Body of pancreas (tissue), 4 donors: ENCODE data around the gene SCFD2. TPM values are rescaled to one million over a fixed set of nuclear protein-coding genes. Genes with fewer than 3 reads are reported as not detected.

Experiments used
- ATAC-seq: fragments of 150-250 bp; one replicate; pipeline ENCODE4 v1.9.1; 2016
- DNase-seq, 4 donors: peaks; one replicate each; pipeline ENCODE4 v3.0.0-alpha.2; 2019
- H3K27ac ChIP-seq, 4 donors: fragments of 200-600 bp; sonication (generic); 1 replicate in 3 of 4; 2 replicates in 1 of 4; pipeline versions ENCODE4 v1.5.1 to v1.6.1; 2016 to 2019; ENCODE audit warnings: mild to moderate bottlenecking in 1 of 4, mixed read lengths in 1 of 4, moderate library complexity in 1 of 4
- H3K27me3 ChIP-seq, 2 donors: fragments of 200-600 bp; sonication (generic); one replicate each; pipeline ENCODE4 v1.6.0; 2016; ENCODE audit warnings: mild to moderate bottlenecking in 1 of 2
- H3K36me3 ChIP-seq, 2 donors: fragments of 200-600 bp; sonication (generic); replicated peaks in 1 of 2; 2 replicates each; pipeline ENCODE4 v1.5.1; 2016; ENCODE audit warnings: low read depth in 2 of 2; ENCODE audit not compliant: insufficient read depth in 1 of 2
- H3K4me1 ChIP-seq: fragments of 200-600 bp; sonication (generic); one replicate; pipeline ENCODE4 v1.6.0; 2016
- H3K4me3 ChIP-seq, 2 donors: fragments of 200-600 bp; sonication (generic); 1 replicate in 1 of 2; 2 replicates in 1 of 2; pipeline ENCODE4 v1.5.1; 2016 to 2019
- H3K9me3 ChIP-seq, 3 donors: fragments of 200-600 bp; sonication (generic); 1 replicate in 2 of 3; 2 replicates in 1 of 3; pipeline ENCODE4 v1.5.1; 2016
- CTCF ChIP-seq, 7 experiments: fragments of 450-650 bp in 4 of 7; fragments of 200-600 bp in 3 of 7; sonication (generic) in 3 of 7; IDR thresholded peaks; one replicate each; pipeline ENCODE4 v1.5.1; 2016 to 2019; ENCODE audit warnings: antibody characterized with exemption in 7 of 7
- POLR2A ChIP-seq, 3 donors: fragments of 450-650 bp; IDR thresholded peaks; one replicate each; pipeline ENCODE4 v1.6.1; 2016; ENCODE audit warnings: antibody characterized with exemption in 3 of 3, mild to moderate bottlenecking in 2 of 3
- whole genome bisulfite sequencing, 2 donors: methylation state at CpG; one replicate each; pipeline ENCODE4 v1.1.5; 2017; 5-methylcytosine and 5-hydroxymethylcytosine counted together
- intact Hi-C: fragments of 100-400 bp; cut with DNase I; formaldehyde crosslinking; loops from one replicate; pipeline ENCODE4 v1.15.1; 2023
- total RNA-seq, 2 donors: library from RNA; depleted of rRNA; stranded (reverse); fragments of >200 nt; gene quantifications; one replicate each; pipeline ENCODE4 v1.1.0, GENCODE V29; 2016

Gene SCFD2
- total RNA-seq, 2 donors from 2014 or later: 17.9 to 53.7 TPM

DNA sequence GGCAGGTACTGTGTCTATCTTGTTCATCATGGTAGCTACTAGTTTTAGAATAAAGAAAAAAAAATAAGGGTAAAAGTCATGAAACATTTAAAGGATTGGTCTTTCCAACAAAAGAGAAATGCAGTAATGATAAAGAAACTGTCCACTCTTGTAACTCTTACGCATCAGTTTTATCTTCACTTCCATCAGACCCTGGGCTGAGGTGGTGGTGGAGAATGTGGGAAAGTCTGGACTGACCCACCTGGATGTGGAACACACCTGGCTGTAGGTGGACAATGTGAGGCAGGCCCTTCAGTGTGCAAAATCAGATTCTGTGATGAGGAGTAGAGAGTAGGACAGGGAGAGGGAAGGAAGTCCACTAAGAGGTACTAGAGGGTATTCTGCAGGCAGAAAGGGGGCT lies 375.2 kb downstream of the SCFD2 start:
- WGBS, 2 donors: 97 to 100% methylated on average over 1 of the region's 1 CpG
- Histone ChIP-seq H3K4me3 (no peak overlapping the region), H3K9me3 (no peaks in the 10 kb centered on the region), H3K27ac (no peak overlapping the region), H3K36me3 (no peaks in the 10 kb centered on the region), H3K27me3 (no peaks in the 10 kb centered on the region), H3K4me1 (peaks cover 22% of the 10 kb centered on the region)
- intact Hi-C loops: no loop called here
- DNase-seq (no peak), ATAC-seq (no peak)
- TF ChIP-seq CTCF (IDR thresholded peaks at IDR 0.05) (no peak), POLR2A (IDR thresholded peaks at IDR 0.05) (no peak)

DNA sequence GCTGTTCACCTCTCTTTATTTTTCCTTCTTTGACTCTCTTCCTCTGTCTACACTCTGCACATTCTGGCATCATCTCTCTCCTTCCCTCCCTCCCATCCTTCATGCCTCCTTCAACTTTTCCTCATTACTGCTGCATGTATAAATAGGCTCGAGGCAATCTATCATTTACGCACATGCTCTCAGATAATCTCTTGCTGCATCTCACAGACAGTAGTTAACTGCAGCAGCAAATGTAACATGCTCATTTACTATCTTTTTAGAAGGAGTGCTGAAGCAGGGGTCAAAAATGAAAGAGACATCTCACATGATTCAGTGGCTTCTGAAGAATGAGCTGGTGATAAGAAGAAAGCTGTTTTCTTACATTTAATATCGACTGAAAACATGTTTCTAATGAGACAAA lies 376.0 kb downstream of the SCFD2 start:
- H3K4me1 ChIP-seq: peaks cover 15% of the 10 kb centered on the region
- no peaks in the 10 kb centered on the region for H3K9me3 ChIP-seq
- no peak overlapping the region for H3K27ac ChIP-seq
- ATAC-seq: no peak
- no peak overlapping the region for H3K4me3 ChIP-seq
- TF ChIP-seq POLR2A (IDR thresholded peaks at IDR 0.05) (no peak), CTCF (IDR thresholded peaks at IDR 0.05) (no peak)
- H3K36me3 ChIP-seq: no peaks in the 10 kb centered on the region
- DNase-seq: no peak
- no peaks in the 10 kb centered on the region for H3K27me3 ChIP-seq
- WGBS, 2 donors: 65 to 69% methylated on average over 3 of the region's 3 CpGs
- intact Hi-C loops: loop anchor here (10.0 kb wide), 1 partner anchor 615 kb away; no protein-coding TSS in a partner anchor

DNA sequence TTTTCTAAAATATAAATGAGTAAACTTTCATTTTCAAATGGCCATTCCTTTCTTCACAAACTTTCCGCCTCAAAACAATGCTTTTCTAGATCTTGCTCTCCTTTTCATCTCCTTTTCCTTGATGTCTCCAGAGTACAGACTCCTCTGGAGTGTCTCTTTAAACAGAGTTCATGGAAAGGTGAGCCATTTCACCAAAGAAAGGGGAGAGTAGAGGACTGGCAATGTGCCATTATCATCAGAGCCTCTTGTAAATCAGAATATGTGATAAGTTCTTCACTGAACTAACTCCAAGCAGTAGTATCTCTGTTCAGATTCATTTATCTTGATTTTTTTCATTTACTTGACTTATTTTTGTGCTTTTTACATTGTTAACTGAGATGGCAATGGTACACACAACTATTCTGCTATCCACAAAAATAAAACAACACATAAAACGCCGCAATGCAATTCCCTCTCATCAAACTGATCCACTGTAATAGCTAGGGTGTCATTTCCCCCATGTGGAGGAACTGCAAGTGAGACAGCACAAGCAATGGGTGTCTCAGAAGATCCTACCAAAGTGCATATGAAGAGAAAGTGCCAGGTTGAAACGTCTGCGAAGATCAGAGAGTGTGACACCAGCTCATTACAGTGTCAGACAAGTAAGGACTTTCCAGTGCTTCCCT lies 378.3 kb downstream of the SCFD2 start:
- no peak for TF ChIP-seq POLR2A (IDR thresholded peaks at IDR 0.05)
- TF ChIP-seq CTCF (IDR thresholded peaks at IDR 0.05): no peak
- Histone ChIP-seq H3K4me1 (peaks cover 21% of the 10 kb centered on the region), H3K27ac (no peak overlapping the region), H3K4me3 (no peak overlapping the region), H3K27me3 (no peaks in the 10 kb centered on the region), H3K9me3 (no peaks in the 10 kb centered on the region), H3K36me3 (no peaks in the 10 kb centered on the region)
- WGBS, 2 donors: 82 to 84% methylated on average over 5 of the region's 5 CpGs
- DNase-seq (no peak), ATAC-seq (no peak)
- intact Hi-C loops: loop anchor here (10.0 kb wide), 1 partner anchor 613 kb away; no protein-coding TSS in a partner anchor

DNA sequence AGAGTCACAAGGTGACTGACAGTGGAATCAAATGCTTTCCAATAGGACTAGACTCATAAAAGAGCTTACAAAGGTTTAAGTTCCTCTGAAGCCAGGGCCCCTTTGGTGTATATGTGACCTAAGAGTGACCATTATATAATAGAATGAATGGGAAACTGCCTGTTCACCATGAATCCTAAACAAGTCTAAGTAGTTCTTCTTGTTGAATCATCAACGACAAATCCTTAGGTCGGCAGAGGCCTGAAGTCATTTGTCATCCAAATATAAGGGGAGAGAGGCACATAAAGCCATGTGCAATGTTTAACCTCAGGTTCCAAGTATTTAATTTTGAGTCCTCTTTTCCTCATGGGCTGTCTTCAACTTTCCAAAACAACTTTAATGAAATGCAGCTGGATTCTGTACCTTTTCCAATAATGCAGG lies 381.4 kb downstream of the SCFD2 start:
- DNase-seq (no peak), ATAC-seq (no peak)
- no peaks in the 10 kb centered on the region for H3K36me3 ChIP-seq
- WGBS, 2 donors: 52 to 55% methylated on average over 2 of the region's 2 CpGs
- no peak overlapping the region for H3K4me3 ChIP-seq
- H3K9me3 ChIP-seq: no peaks in the 10 kb centered on the region
- H3K27ac ChIP-seq: no peak overlapping the region
- TF ChIP-seq POLR2A (IDR thresholded peaks at IDR 0.05) (no peak), CTCF (IDR thresholded peaks at IDR 0.05) (no peak)
- intact Hi-C loops: loop anchor here (5.0 to 10.0 kb wide), 2 partner anchors 437 to 610 kb away; no protein-coding TSS in a partner anchor
- peaks cover 21% of the 10 kb centered on the region for H3K4me1 ChIP-seq
- H3K27me3 ChIP-seq: no peaks in the 10 kb centered on the region
